Body of pancreas (tissue), 4 donors: ENCODE data around the gene RAB3GAP2.

ENCODE experiments used
- POLR2A ChIP-seq, 3 donors: fragments of 450-650 bp; IDR thresholded peaks; one replicate each; pipeline ENCODE4 v1.6.1; 2016; ENCODE audit warnings: antibody characterized with exemption in 3 of 3, mild to moderate bottlenecking in 2 of 3
- TF ChIP-seq, protein P1 (sequence below), 7 experiments: fragments of 450-650 bp in 4 of 7; fragments of 200-600 bp in 3 of 7; sonication (generic) in 3 of 7; IDR thresholded peaks; one replicate each; pipeline ENCODE4 v1.5.1; 2016 to 2019; ENCODE audit warnings: antibody characterized with exemption in 7 of 7

DNA sequence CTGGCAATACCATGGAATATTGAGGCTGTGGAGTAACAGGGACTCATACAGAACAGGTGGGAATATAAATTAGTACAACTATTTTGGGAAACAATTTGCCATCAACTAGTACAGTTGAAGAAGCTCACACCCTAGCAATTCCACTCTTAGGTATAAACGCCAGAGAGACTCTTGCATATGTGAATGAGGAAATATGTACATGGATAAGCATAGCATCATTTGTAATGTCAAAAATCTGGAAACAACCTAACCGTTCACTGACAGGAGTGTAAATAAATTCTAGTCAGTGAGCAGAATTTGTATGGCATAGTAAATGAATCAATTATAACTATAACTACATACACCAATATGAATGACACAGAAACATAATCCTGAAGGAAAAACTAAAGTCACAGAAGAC is 83.7 kb downstream of the RAB3GAP2 start:
- TF ChIP-seq, protein P1, sequence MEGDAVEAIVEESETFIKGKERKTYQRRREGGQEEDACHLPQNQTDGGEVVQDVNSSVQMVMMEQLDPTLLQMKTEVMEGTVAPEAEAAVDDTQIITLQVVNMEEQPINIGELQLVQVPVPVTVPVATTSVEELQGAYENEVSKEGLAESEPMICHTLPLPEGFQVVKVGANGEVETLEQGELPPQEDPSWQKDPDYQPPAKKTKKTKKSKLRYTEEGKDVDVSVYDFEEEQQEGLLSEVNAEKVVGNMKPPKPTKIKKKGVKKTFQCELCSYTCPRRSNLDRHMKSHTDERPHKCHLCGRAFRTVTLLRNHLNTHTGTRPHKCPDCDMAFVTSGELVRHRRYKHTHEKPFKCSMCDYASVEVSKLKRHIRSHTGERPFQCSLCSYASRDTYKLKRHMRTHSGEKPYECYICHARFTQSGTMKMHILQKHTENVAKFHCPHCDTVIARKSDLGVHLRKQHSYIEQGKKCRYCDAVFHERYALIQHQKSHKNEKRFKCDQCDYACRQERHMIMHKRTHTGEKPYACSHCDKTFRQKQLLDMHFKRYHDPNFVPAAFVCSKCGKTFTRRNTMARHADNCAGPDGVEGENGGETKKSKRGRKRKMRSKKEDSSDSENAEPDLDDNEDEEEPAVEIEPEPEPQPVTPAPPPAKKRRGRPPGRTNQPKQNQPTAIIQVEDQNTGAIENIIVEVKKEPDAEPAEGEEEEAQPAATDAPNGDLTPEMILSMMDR (IDR thresholded peaks at IDR 0.05) = no peak
- no peak for TF ChIP-seq POLR2A (IDR thresholded peaks at IDR 0.05)
